ENCODE data around the gene APP.

DNA sequence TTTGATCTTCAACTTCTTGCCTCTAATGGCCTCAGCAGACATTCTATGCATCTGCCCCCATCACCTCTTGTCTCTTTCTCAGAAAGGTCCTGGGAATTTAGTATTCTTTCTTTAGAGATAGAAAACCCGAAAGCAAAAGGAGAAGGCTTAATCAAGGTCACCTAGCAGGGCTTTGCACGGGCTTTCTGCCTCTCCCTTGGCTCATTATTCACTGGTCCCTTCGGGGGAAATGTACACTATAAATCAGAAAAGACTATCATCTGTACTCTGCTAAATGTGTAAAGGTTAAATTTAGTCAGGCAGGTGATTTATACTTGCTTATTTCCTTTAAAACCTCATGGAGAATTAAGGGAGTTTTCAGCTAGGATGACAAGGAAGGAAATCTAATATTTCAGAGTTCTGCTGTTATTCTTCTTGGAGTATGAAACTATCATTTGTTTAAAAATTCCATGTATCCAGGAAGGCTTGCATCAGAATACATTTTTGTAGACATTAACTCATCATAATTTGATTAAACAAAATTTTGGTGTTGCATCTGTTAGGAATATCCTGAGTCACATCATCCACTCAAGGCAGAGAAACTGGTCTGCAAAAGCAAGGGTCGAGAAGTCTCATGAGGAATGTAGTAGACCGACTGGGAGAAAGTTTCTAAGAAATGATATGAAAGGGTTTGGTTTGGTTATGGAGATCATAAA, 311.2 kb downstream of the APP start:
- no peak for TF ChIP-seq POLR2AphosphoS5 (IDR thresholded peaks at IDR 0.05; ENCODE audit: low read depth, low read length)
- TF ChIP-seq POLR2A (IDR thresholded peaks at IDR 0.05; ENCODE audit: low read depth, low read length): no peak
- no peak for TF ChIP-seq TAF1 (IDR thresholded peaks at IDR 0.05; ENCODE audit: low read depth, low read length)
- TF ChIP-seq SPI1 (IDR thresholded peaks at IDR 0.05; ENCODE audit: low read depth, low read length): no peak
- TF ChIP-seq PAX5 (IDR thresholded peaks at IDR 0.05; ENCODE audit: insufficient read depth, low read length, severe bottlenecking): no peak

All from GM12891 (cell line).